ENCODE data around the gene SULT4A1. TPM values are rescaled to one million over a fixed set of nuclear protein-coding genes. Genes with fewer than 3 reads are reported as not detected.

The SULT4A1 gene
- total RNA-seq, 1 donor from 2014 or later, result 0.92 TPM

GRCh38 chr22:43802897-43803495 is 59.3 kb downstream of the SULT4A1 start:
- DNase-seq, result no peak

- no peak for DNase-seq
Observed at GRCh38 chr22:43800970-43801369, 61.3 kb downstream of the SULT4A1 start.

GRCh38 chr22:43798492-43798891 is 63.8 kb downstream of the SULT4A1 start:
- no peak for DNase-seq

GRCh38 chr22:43796567-43796966 is 65.7 kb downstream of the SULT4A1 start:
- peak; percentile 79 for DNase-seq

DNA sequence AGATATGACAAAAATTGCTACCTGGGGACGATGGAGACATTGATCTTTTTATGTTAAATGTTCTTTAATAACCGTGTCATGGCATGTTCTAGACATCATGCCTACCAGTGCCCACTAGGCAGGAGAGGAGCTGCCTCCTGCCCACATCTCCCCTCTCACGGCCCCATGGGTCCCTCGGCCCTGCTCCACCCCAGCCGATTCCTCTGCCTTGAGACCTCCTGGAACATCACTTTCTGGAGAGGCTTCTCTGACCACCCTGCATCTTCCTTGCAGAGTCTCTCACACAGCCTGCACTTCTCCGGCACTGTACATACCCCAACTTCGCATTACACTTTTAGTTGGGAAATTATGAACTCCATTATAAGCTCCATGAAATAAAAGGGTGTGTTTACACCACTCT is 67.0 kb downstream of the SULT4A1 start:
- DNase-seq, result no peak

DNA sequence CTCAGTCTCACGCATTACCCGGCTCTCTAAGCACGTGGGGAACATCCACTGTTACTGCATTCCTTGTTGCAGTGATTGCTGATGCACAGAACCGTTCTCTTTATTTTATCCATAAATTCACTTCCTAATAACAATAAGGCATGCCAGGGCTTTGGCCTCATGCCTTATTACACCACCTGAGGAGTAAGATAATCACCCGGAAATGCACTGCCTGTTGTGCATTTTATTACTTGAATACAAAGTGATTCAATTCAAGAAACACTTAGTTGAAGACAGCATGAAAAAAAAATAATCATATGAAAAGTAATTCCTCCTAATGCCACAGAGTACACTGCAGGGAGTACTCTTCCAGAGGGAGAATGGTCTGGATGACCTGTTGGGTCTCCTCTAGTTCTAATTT is 69.4 kb downstream of the SULT4A1 start:
- DNase-seq, result no peak

DNA sequence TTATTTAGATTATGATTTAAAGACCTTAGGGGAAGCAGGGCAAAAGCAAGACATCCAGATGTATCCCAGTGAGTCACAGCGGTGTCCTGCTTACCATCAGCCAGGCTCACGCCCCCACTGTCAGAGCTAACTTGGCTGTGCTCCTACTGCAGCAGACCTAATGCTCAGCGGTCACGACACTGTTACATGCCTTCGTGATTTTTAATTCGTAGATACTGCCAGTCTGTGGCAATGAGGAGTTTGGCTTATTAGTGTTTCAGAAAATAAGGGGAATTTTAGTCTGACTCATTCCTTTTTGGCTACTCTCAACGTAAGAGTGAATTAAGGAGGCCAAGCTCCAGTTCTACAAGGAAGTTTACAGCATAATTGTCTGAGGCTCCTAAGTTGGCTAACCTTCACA is 72.9 kb downstream of the SULT4A1 start:
- peak; percentile 10 for DNase-seq

DNA sequence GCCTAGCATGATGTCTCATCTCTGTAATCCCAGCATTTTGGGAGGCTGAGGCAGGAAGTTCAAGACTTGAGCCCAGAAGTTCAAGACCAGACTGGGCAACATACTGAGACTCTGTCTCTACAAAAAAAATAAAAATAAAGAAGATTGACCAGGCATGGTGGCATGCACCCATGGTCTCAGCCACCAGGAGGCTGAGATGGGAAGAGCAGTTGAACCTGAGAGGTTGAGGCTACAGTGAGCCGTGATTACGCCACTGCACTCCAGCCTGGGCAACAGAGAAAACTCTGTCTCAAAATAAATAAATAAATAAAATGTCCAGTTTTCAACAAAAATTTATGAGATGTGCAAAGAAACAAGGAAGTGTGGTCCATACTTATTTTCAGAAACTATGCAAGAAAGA is 78.5 kb downstream of the SULT4A1 start:
- no peak for DNase-seq

DNA sequence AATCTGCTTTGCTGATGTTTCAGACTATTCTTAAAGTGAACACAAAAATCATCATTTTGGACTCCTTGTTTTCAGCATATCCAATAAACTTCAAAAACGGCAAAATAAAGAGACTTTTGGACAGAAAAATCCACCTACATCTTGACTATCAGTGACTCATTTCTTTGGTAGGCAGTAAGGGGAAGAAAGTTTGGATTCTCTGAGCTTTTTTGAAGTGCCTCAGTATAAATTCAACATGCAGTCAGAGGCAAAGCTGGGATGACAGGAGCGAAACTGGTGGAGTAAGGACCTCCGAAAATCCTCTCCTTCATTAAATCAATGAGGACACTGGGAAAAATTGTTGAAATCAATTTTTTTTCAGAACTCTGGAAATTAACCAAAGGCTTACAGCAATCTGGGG is 79.9 kb downstream of the SULT4A1 start:
- DNase-seq, result no peak

- peak; percentile 73 for DNase-seq
Observed at GRCh38 chr22:43777286-43777685, 85.0 kb downstream of the SULT4A1 start.

GRCh38 chr22:43776081-43776670 is 86.1 kb downstream of the SULT4A1 start:
- no peak for DNase-seq

Small RNAs within 50 kb of the gene (small RNA-seq; reads per million reads assigned to genes)
- not detected for gene HMGN2P9 (ENCODE audit: low replicate concordance)

Other genes starting within 250 kb of the SULT4A1 start
- gene EFCAB6, start 50.2 kb downstream of the SULT4A1 start, total RNA-seq, result 4.7 TPM
- gene PNPLA5, start 29.5 kb upstream of the SULT4A1 start, total RNA-seq, result not detected
- gene PNPLA3, start 61.3 kb upstream of the SULT4A1 start, total RNA-seq, result 0.51 TPM
- 59.8 TPM for gene SAMM50, start 92.9 kb upstream of the SULT4A1 start, total RNA-seq
- 43.1 TPM for gene PARVB, start 161.8 kb upstream of the SULT4A1 start, total RNA-seq

Measured in tongue (tissue), 3 donors.